HCT116 (cell line): ENCODE results near the gene KIF26B. TPM values are rescaled to one million over a fixed set of nuclear protein-coding genes. Genes with fewer than 3 reads are reported as not detected.

Experiments
- ATAC-seq: fragments of 200-7000 bp; cut with Tn5 transposase; 2 replicates; pipeline ENCODE4 v1.9.1; 2020; ENCODE audit warnings: mild to moderate bottlenecking, moderate library complexity
- BruUV-seq: library from RNA; stranded (reverse); fragments of 400-500 nt; replicated peaks from 2 replicates; lab custom pipeline; 2021; lab: Mats Ljungman, UMichigan
- CTCF ChIA-PET: fragments of 300-600 bp; sonication (Branson Sonifier 250); formaldehyde crosslinking; loops from one replicate; lab custom pipeline; 2021; ENCODE audit warnings: antibody characterized with exemption; lab: Charles Lee
- POLR2A ChIA-PET: fragments of 300-600, 350-600 bp; sonication (Branson Sonifier 250); formaldehyde crosslinking; loops from one replicate; lab custom pipeline; 2021; ENCODE audit warnings: antibody characterized with exemption; lab: Charles Lee
- RAD21 ChIA-PET, 2 experiments: fragments of 300-600 bp; sonication (Branson Sonifier 250); formaldehyde crosslinking; loops; one replicate each; lab custom pipeline; 2023; ENCODE audit warnings: low total read pairs in 2 of 2; ENCODE audit not compliant: uncharacterized antibody in 2 of 2, unreplicated experiment in 2 of 2, low non-redundant PET in 1 of 2; lab: Charles Lee
- DNase-seq: peaks from one replicate; pipeline ENCODE4 v3.0.0-alpha.2; 2010; ENCODE audit warnings: low read depth, low spot score
- H2AFZ ChIP-seq: fragments of 200-600 bp; shearing (Covaris generic), sonication (generic); 2 replicates; pipeline ENCODE4 v1.6.1; 2017; ENCODE audit warnings: low read depth, mixed run types, mixed read lengths, antibody characterized with exemption, low read length; ENCODE audit not compliant: poor library complexity, severe bottlenecking
- H3K27ac ChIP-seq: 2 replicates; pipeline ENCODE4 v1.5.1; 2012; ENCODE audit warnings: low read depth, low read length
- H3K27me3 ChIP-seq: fragments of 200-600 bp; sonication (generic); 2 replicates; pipeline ENCODE4 v1.6.1; 2016; ENCODE audit warnings: mixed run types, low read length, mixed read lengths; ENCODE audit not compliant: insufficient read depth
- H3K36me3 ChIP-seq, 2 experiments: fragments of 200-500 bp in 1 of 2; fragments of 200-600 bp in 1 of 2; sonication (Bioruptor generic) in 1 of 2; sonication (generic) in 1 of 2; 2 replicates each; pipeline versions ENCODE4 v1.5.1 to v1.6.1; 2014 to 2016; ENCODE audit warnings: low read length in 2 of 2, inconsistent platforms in 1 of 2, mixed read lengths in 1 of 2, mixed run types in 1 of 2; ENCODE audit not compliant: insufficient read depth in 2 of 2, control insufficient read depth in 1 of 2
- H3K4me1 ChIP-seq, 2 experiments: fragments of 200-600 bp in 1 of 2; sonication (generic) in 1 of 2; 2 replicates each; pipeline versions ENCODE4 v1.5.1 to v1.6.1; 2012 to 2017; ENCODE audit warnings: low read length in 2 of 2, inconsistent platforms in 1 of 2, mild to moderate bottlenecking in 1 of 2, mixed read lengths in 1 of 2, mixed run types in 1 of 2, moderate library complexity in 1 of 2; ENCODE audit not compliant: insufficient read depth in 2 of 2, control insufficient read depth in 1 of 2
- H3K4me2 ChIP-seq: fragments of 200-600 bp; sonication (generic); 2 replicates; pipeline ENCODE4 v1.6.1; 2017; ENCODE audit warnings: mixed run types, low read length, mixed read lengths
- H3K4me3 ChIP-seq, 2 experiments: fragments of 200-600 bp in 1 of 2; sonication (generic) in 1 of 2; replicated peaks in 1 of 2; 2 replicates each; pipeline ENCODE4 v1.5.1; 2011 to 2016; ENCODE audit warnings: low read length in 2 of 2, control low read depth in 1 of 2, low read depth in 1 of 2, mild to moderate bottlenecking in 1 of 2, mixed read lengths in 1 of 2, mixed run types in 1 of 2
- H3K79me2 ChIP-seq: fragments of 200-600 bp; sonication (generic); 2 replicates; pipeline ENCODE4 v1.6.1; 2017; ENCODE audit warnings: mild to moderate bottlenecking, mixed run types, low read length, moderate library complexity, mixed read lengths; ENCODE audit not compliant: insufficient read depth
- H3K9ac ChIP-seq: fragments of 200-600 bp; sonication (generic); 2 replicates; pipeline ENCODE4 v1.6.1; 2016; ENCODE audit warnings: low read length, mixed read lengths
- H3K9me2 ChIP-seq: fragments of 200-600 bp; sonication (generic), shearing (Covaris generic); 2 replicates; pipeline ENCODE4 v1.6.1; 2017; ENCODE audit warnings: mixed run types, mild to moderate bottlenecking, moderate library complexity; ENCODE audit not compliant: insufficient read depth
- H3K9me3 ChIP-seq, 2 experiments: fragments of 200-500 bp in 1 of 2; fragments of 200-600 bp in 1 of 2; sonication (Bioruptor generic) in 1 of 2; sonication (generic) in 1 of 2; 2 replicates each; pipeline ENCODE4 v1.6.1; 2014 to 2017; ENCODE audit warnings: low read length in 2 of 2, mixed read lengths in 2 of 2, inconsistent platforms in 1 of 2, low read depth in 1 of 2, mild to moderate bottlenecking in 1 of 2, mixed run types in 1 of 2, moderate library complexity in 1 of 2; ENCODE audit not compliant: control insufficient read depth in 1 of 2, insufficient read depth in 1 of 2
- H4K20me1 ChIP-seq: fragments of 200-600 bp; sonication (generic), shearing (Covaris generic); 2 replicates; pipeline ENCODE4 v1.6.1; 2017; ENCODE audit warnings: mixed run types, mild to moderate bottlenecking, moderate library complexity; ENCODE audit not compliant: insufficient read depth
- CEBPB ChIP-seq: IDR thresholded peaks from 2 replicates; pipeline ENCODE4 v1.6.1; 2012; ENCODE audit warnings: low read depth
- CTCF ChIP-seq, 3 experiments: fragments of 200-600 bp in 1 of 3; sonication (generic) in 1 of 3; IDR thresholded peaks in 2 of 3; conservative IDR thresholded peaks in 1 of 3; 2 replicates each; pipeline ENCODE4 v1.5.1; 2012 to 2017; ENCODE audit warnings: low read depth in 2 of 3, low read length in 2 of 3, antibody characterized with exemption in 1 of 3, borderline replicate concordance in 1 of 3, control low read depth in 1 of 3, mild to moderate bottlenecking in 1 of 3, mixed read lengths in 1 of 3, mixed run types in 1 of 3, moderate library complexity in 1 of 3; ENCODE audit not compliant: insufficient read depth in 1 of 3
- MAX ChIP-seq: IDR thresholded peaks from 2 replicates; pipeline ENCODE4 v1.6.1; 2012
- POLR2AphosphoS5 ChIP-seq: IDR thresholded peaks from 2 replicates; pipeline ENCODE4 v1.6.1; 2011; ENCODE audit warnings: mild to moderate bottlenecking, low read depth, low read length, moderate library complexity
- YY1 ChIP-seq: IDR thresholded peaks from 2 replicates; pipeline ENCODE4 v1.6.1; 2011; ENCODE audit warnings: low read length, low read depth, moderate library complexity, mild to moderate bottlenecking; ENCODE audit not compliant: insufficient replicate concordance; ENCODE audit errors: extremely low read depth
- ZNF274 ChIP-seq: fragments of 200-500 bp; sonication (Bioruptor generic); IDR thresholded peaks from 2 replicates; pipeline ENCODE4 v1.6.1; 2014; ENCODE audit warnings: mild to moderate bottlenecking, low read depth, low read length, inconsistent platforms
- intact Hi-C: fragments of 100-400 bp; cut with micrococcal nuclease; formaldehyde crosslinking; loops from 2 replicates; pipeline ENCODE4 v1.10.0; 2022
- total RNA-seq: library from RNA; stranded (reverse); gene quantifications from one replicate; pipeline ENCODE4 v1.2.1, GENCODE V29; 2021; ENCODE audit not compliant: unreplicated experiment
- TF ChIP-seq, protein P1 (sequence below): IDR thresholded peaks from 2 replicates; pipeline ENCODE4 v1.6.1; 2011; ENCODE audit warnings: mild to moderate bottlenecking, low read length, moderate library complexity; ENCODE audit not compliant: insufficient replicate concordance; ENCODE audit errors: extremely low read depth

The KIF26B gene
- total RNA-seq, 1 experiment from 2014 or later: 0.49 TPM

DNA sequence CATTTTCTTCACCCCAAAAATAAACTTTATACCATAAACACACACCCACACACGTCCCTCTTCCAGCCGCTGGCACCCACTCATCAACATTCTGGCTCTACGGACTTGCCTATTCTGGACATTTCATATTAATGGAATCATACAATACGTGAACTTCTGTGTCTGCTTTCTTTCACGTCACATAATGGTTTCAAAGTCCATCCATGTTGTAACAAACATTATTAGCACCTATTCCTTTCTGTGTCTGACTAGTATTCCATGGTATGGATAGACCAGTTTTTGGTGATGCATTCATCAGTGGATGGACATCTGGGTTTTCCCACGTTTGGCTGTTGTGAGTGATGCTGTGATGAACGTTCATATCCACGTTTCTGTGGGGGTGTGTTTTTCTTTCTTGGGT, 323.2 kb downstream of the KIF26B start:
- ChIA-PET CTCF (no interaction called here), POLR2A (no interaction called here)

More for the DNA sequence above, 323.2 kb downstream of the KIF26B start:
- no peak overlapping the region for H3K4me2 ChIP-seq
- H3K4me1 ChIP-seq: no peaks in the 10 kb centered on the region
- H2AFZ ChIP-seq: no peak overlapping the region
- RAD21 ChIA-PET: no interaction called here
- DNase-seq: no peak
- H3K27me3 ChIP-seq: no peaks in the 10 kb centered on the region
- H3K4me3 ChIP-seq: no peak overlapping the region
- no peaks in the 10 kb centered on the region for H3K9me3 ChIP-seq
- intact Hi-C loops: no loop called here
- no peaks in the 10 kb centered on the region for H3K36me3 ChIP-seq
- H3K9ac ChIP-seq: no peak overlapping the region
- H3K9me2 ChIP-seq: no peaks in the 10 kb centered on the region
- H3K27ac ChIP-seq: no peak overlapping the region
- H3K79me2 ChIP-seq: no peaks in the 10 kb centered on the region
- ATAC-seq: no peak
- no TSS peak for BruUV-seq
- TF ChIP-seq ZNF274 (no peak), YY1 (no peak), MAX (no peak), CTCF (IDR thresholded peaks at IDR 0.05 in 2 of 3, conservative IDR thresholded peaks at IDR 0.05 in 1 of 3; ENCODE audit: borderline replicate concordance in 1 of 3, insufficient read depth in 1 of 3, low read depth in 2 of 3, low read length in 2 of 3) (no peak), CEBPB (no peak), POLR2AphosphoS5 (no peak)
- TF ChIP-seq, protein P1, sequence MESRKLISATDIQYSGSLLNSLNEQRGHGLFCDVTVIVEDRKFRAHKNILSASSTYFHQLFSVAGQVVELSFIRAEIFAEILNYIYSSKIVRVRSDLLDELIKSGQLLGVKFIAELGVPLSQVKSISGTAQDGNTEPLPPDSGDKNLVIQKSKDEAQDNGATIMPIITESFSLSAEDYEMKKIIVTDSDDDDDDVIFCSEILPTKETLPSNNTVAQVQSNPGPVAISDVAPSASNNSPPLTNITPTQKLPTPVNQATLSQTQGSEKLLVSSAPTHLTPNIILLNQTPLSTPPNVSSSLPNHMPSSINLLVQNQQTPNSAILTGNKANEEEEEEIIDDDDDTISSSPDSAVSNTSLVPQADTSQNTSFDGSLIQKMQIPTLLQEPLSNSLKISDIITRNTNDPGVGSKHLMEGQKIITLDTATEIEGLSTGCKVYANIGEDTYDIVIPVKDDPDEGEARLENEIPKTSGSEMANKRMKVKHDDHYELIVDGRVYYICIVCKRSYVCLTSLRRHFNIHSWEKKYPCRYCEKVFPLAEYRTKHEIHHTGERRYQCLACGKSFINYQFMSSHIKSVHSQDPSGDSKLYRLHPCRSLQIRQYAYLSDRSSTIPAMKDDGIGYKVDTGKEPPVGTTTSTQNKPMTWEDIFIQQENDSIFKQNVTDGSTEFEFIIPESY: no peak
- H4K20me1 ChIP-seq: no peaks in the 10 kb centered on the region
